Muscle of back (tissue), 13 donors: ENCODE measurements around the gene HELB. TPM values are rescaled to one million over a fixed set of nuclear protein-coding genes. Genes with fewer than 3 reads are reported as not detected.

ENCODE experiments used
- DNase-seq, 3 donors: peaks; one replicate each; pipeline versions ENCODE4 v3.0.0 to v3.0.0-alpha.2; 2013
- long read RNA-seq, 9 donors: transcript quantifications; one replicate each; lab custom pipeline, GENCODE V29; 2026
- polyA plus RNA-seq, 10 donors: library from polyadenylated mRNA; unstranded; fragments of 120-200 nt; gene quantifications; one replicate each; pipeline ENCODE4 v1.2.1, GENCODE V29; 2013; ENCODE audit not compliant: insufficient read length in 10 of 10

HELB gene
- 1 to 10 TPM in 8 of 10 donors, under 1 TPM in 2; 0.86 to 3.2 (median 2.1) TPM for polyA plus RNA-seq
- long read RNA-seq, donor 1 = 0 reads
- long read RNA-seq, donor 2 = 0 reads
- long read RNA-seq, donor 3 = 0 reads
- long read RNA-seq, donor 4 = 0 reads
- long read RNA-seq, donor 5 = 0 reads
- long read RNA-seq, donor 6 = 0 reads
- long read RNA-seq, donor 7 = 0 reads
- long read RNA-seq, donor 8 = 0 reads
- long read RNA-seq, donor 9 = 0 reads

GRCh38 chr12:66301944-66302826, at the start of gene HELB:
Gene HELB (plus strand): TSS chr12:66302493. CDS start chr12:66302604, 111 bp downstream.
- peak; percentile 97 to 98 (median 97) for DNase-seq

DNA sequence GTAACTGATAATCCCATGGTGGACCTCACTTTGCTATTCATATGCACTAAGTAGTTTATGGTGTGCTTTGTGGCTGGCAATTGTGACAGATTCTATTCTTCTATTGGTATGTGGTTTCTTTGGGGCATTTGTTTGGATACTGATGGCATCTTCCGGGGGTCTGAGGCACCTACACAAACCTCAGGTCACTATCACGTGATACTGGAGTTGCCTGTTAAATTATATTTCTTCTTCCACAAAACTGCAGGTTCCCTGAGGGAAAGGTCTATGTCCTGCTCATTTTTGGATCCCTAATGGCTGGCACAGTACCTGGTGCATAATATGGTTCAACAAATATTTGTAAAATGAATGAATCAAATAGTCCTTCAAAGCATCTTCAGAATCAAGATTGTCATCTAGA, 49.5 kb upstream of the HELB start:
- DNase-seq = no peak

GRCh38 chr12:66255737-66256136, 46.6 kb upstream of the HELB start:
- no peak for DNase-seq

DNA sequence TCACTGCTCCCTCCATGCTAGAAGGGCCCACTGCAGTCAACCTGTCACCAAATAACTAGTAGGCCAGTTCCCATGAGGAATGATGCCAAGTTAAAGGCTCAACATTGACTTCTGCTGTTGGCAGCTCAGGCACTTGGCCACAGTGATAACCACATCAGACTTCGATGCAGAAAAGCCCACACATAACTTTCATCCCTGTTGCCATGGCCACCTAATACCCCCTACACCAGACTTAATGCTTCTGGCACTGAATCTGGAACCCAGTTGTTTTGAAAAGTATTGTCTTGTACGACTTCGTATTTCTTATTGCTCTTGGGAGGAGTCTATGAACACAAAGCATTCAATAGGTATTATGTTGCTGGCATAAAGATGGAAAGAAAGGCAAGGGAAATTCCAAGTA, 44.3 kb upstream of the HELB start:
- no peak for DNase-seq

DNA sequence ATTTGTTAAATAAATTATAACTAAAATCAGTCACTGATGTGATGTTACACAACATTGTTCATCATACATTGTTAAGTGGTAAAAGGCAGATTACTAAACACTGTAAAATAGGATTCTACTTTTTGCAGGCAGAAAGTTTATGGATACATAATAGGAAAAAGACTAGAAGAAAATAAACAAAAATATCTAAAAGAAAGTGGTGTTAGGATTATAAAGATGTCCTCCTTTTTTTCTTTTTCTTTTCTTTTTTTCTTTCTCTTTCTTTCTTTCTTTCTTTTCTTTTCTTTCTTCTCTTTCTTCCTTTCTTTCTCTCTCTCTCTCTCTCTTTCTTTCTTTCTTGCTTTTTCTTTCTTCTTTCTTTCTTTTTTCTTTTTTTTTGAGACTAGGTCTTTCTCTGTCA, 39.6 kb upstream of the HELB start:
- DNase-seq = no peak

GRCh38 chr12:66268562-66268961, 33.7 kb upstream of the HELB start:
- DNase-seq = peak in 1 of 3 donors; percentile 18

GRCh38 chr12:66269142-66269541, 33.2 kb upstream of the HELB start:
- DNase-seq = no peak

- peak in 2 of 3 donors; percentile 16 to 36 for DNase-seq
These were observed 32.4 kb upstream of the HELB start for GRCh38 chr12:66269757-66270383.

- no peak for DNase-seq
These were observed 31.7 kb upstream of the HELB start for GRCh38 chr12:66270613-66271012.

DNA sequence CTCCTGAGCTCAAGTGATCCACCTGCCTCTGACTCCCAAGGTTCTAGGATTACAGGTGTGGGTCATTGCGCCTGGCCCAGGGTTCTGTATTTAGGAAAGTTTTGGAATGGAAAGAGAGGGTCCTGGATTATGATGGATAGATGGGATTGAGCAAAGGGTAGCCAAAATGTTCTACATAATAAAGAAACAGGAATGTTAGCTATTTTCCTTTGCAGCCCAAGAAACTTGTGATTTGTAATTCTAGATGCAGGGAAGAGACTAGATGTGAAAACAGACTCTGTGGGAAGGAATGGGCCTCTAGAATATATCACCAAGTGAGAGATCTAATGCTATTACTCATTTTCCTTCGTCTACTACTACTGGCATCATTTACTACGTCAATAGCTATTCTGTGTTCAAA, 29.6 kb upstream of the HELB start:
- no peak for DNase-seq

- no peak for DNase-seq
These were observed 29.1 kb upstream of the HELB start for GRCh38 chr12:66273147-66273546.

DNA sequence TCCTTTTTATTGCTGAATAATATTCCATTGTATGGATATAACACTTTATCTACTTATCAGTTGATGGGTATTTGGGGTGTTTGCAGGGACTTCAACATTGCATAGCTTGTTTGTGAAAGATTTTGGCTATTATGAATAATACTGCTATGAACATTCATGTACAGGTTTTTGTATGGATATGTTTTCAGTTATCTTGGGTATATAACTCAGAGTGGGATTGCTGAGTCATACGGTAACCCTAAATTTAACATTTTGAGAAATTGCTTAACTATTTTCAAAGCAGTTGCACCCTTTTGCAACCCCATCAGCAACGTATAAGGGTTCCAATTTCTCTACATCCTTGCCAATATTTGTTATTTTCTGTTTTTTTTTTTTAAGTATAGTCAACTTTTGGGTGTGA, 27.3 kb upstream of the HELB start:
- DNase-seq = no peak

- DNase-seq = no peak
These were observed 23.1 kb upstream of the HELB start for GRCh38 chr12:66279123-66279712.

GRCh38 chr12:66280561-66280960, 21.7 kb upstream of the HELB start:
- no peak for DNase-seq

- no peak for DNase-seq
These were observed 20.0 kb upstream of the HELB start for GRCh38 chr12:66282244-66282643.

GRCh38 chr12:66287275-66287674, 15.0 kb upstream of the HELB start:
- no peak for DNase-seq

GRCh38 chr12:66288121-66288520, 14.2 kb upstream of the HELB start:
- no peak for DNase-seq

DNA sequence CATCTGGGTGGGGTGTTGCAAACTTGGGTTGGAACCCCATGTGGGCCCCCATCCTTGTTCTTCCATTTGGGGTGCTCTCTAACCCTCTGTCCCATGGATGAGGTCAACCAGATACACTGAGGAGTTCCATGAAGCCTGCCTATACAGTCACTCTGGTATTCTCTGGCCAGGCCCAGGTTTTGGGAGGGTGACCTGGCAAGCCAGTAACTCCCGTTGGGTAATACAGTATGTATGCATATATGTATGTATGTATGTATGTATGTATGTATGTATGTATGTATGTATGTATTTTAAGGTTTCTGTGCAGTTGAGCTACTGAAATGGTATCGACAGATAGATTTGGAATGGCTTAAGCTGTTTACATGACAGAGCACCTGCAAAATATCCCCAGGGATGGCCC, 12.8 kb upstream of the HELB start:
- DNase-seq = no peak

- DNase-seq = no peak
These were observed 11.5 kb upstream of the HELB start for GRCh38 chr12:66290716-66291200.

DNA sequence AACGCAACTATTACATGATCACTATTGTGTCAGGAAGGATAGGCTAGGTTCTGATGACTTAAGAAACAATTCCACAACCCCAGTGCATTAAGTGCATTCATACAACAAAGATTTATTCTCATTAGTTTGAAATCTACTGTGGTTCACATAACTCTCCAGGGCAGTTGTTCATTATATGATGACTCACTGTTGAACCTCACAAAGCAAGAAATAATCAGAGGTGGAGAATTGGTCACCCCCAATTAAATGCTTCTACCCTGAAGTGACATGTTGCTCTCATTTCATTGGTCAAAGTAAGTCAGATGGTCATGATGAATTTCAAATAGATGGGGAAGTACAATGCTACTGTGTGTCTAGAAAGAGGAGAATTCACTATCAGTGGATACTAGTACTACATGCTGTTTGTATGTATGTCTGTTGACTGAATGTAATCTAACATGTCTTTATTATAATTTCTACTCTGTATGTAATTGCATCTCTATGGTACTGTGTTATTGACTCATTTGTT, 6.1 kb upstream of the HELB start:
- DNase-seq = no peak

DNA sequence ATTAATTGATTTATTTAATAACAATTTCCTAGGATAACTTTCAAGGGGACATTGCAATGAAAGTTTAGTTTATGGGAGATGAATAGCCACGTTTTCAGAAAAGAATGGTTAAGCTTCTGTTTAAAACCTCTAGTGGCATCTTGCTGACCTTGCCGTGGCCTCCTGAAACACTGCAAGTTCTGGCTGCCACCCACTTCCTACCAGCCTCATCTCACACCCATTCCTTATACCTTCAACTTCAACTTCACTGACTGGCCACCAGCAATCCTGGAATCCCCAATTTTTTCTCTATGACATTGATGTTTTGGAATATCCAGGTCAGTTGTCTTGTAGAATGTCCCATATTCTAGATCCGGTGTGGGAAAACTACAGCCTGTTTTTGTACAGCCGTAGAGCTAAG, 5.2 kb upstream of the HELB start:
- DNase-seq = no peak

DNA sequence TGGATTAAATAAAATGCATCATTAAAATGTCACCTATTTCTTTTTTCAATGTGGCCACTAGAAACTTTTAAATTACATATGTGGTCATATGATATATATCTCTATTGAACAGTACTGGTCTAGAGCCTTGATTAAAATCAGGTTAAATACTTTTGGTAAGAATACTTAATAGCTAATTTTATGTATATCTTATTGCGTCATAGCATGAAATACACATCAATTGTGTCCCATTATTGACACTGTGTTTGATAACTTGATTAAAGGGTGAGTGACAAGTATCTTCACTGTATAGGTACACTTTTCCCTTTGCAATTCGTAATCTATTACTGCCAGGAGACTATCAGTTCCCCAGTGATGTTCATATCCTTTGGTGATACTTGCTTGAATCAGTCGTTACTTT, 4.4 kb upstream of the HELB start:
- DNase-seq = no peak
